T-helper 2 cell (primary cell): ENCODE results near the gene KMT2B.

Source experiments
- DNase-seq, 5 experiments: peaks; one replicate each; pipeline versions ENCODE4 v3.0.0 to v3.0.0-alpha.2; 2012 to 2022

Gene KMT2B

GRCh38 chr19:35725216-35725861 lies 7.5 kb downstream of the KMT2B start:
- DNase-seq = no peak

- DNase-seq = no peak
These were observed 9.5 kb downstream of the KMT2B start for GRCh38 chr19:35727053-35727955.

GRCh38 chr19:35727956-35728706 lies 10.3 kb downstream of the KMT2B start:
- DNase-seq = no peak

GRCh38 chr19:35729021-35729420 lies 11.2 kb downstream of the KMT2B start:
- no peak for DNase-seq

- DNase-seq = no peak
These were observed 12.0 kb downstream of the KMT2B start for GRCh38 chr19:35729763-35730162.

GRCh38 chr19:35730326-35730725 lies 12.5 kb downstream of the KMT2B start:
- DNase-seq = no peak

GRCh38 chr19:35731353-35731752 lies 13.6 kb downstream of the KMT2B start:
- DNase-seq = no peak

- no peak for DNase-seq
These were observed 14.1 kb downstream of the KMT2B start for GRCh38 chr19:35731779-35732405.

GRCh38 chr19:35732540-35733179 lies 14.9 kb downstream of the KMT2B start:
- DNase-seq = no peak

- DNase-seq = no peak
These were observed 15.7 kb downstream of the KMT2B start for GRCh38 chr19:35733180-35734125.

GRCh38 chr19:35734273-35734672 lies 16.5 kb downstream of the KMT2B start:
- DNase-seq = no peak

- DNase-seq = no peak
These were observed 17.1 kb downstream of the KMT2B start for GRCh38 chr19:35734889-35735288.

- no peak for DNase-seq
These were observed 19.4 kb downstream of the KMT2B start for GRCh38 chr19:35736913-35737886.

- DNase-seq = no peak
These were observed 20.5 kb downstream of the KMT2B start for GRCh38 chr19:35738021-35738886.

GRCh38 chr19:35738887-35739229 lies 21.1 kb downstream of the KMT2B start:
- no peak for DNase-seq

GRCh38 chr19:35739275-35740107 lies 21.7 kb downstream of the KMT2B start:
- DNase-seq = no peak

- no peak for DNase-seq
These were observed 22.3 kb downstream of the KMT2B start for GRCh38 chr19:35740108-35740422.
